Hepatocyte (in vitro differentiated cells): ENCODE measurements around the gene TPPP. TPM values are rescaled to one million over a fixed set of nuclear protein-coding genes. Genes with fewer than 3 reads are reported as not detected.
"Not testable (repeated sequence)": the region's sequence is repeated elsewhere in the genome, so short reads cannot be mapped to it uniquely, and the experiment has no call there.

Experiments
- DNase-seq: peaks from one replicate; pipeline ENCODE4 v3.0.0-alpha.2; 2016; ENCODE audit warnings: low spot score
- H2AFZ ChIP-seq: fragments of 200-600 bp; sonication (generic); 2 replicates; pipeline ENCODE4 v1.6.0; 2016; ENCODE audit warnings: antibody characterized with exemption, mild to moderate bottlenecking
- H3K27ac ChIP-seq: fragments of 200-600 bp; sonication (generic); 2 replicates; pipeline ENCODE4 v1.5.1; 2016; ENCODE audit warnings: mild to moderate bottlenecking
- H3K27me3 ChIP-seq: fragments of 200-600 bp; sonication (generic); 2 replicates; pipeline ENCODE4 v1.6.1; 2016
- H3K36me3 ChIP-seq: fragments of 200-600 bp; sonication (generic); replicated peaks from 2 replicates; pipeline ENCODE4 v1.5.1; 2016; ENCODE audit warnings: low read depth; ENCODE audit not compliant: insufficient read depth
- H3K4me1 ChIP-seq: fragments of 200-600 bp; sonication (generic); 2 replicates; pipeline ENCODE4 v1.5.1; 2016; ENCODE audit warnings: mild to moderate bottlenecking, moderate library complexity; ENCODE audit not compliant: insufficient read depth
- H3K4me2 ChIP-seq: fragments of 200-600 bp; sonication (generic); 2 replicates; pipeline ENCODE4 v1.6.0; 2016
- H3K4me3 ChIP-seq: fragments of 200-600 bp; sonication (generic); 2 replicates; pipeline ENCODE4 v1.5.1; 2016; ENCODE audit warnings: mild to moderate bottlenecking
- H3K79me2 ChIP-seq: fragments of 200-600 bp; sonication (generic); 2 replicates; pipeline ENCODE4 v1.6.0; 2017; ENCODE audit warnings: mild to moderate bottlenecking
- H3K9me2 ChIP-seq: fragments of 200-600 bp; sonication (generic); replicated peaks from 2 replicates; pipeline ENCODE4 v1.6.0; 2017; ENCODE audit warnings: mild to moderate bottlenecking; ENCODE audit not compliant: insufficient read depth
- H3K9me3 ChIP-seq: fragments of 200-600 bp; sonication (generic); 2 replicates; pipeline ENCODE4 v1.5.1; 2016; ENCODE audit warnings: low read depth, mild to moderate bottlenecking
- H4K20me1 ChIP-seq: fragments of 200-600 bp; sonication (generic); 2 replicates; pipeline ENCODE4 v1.6.0; 2016; ENCODE audit warnings: mild to moderate bottlenecking; ENCODE audit not compliant: insufficient read depth, poor library complexity, severe bottlenecking
- WGBS: methylation state at CpG from one replicate; pipeline ENCODE4 v1.1.6; 2016; ENCODE audit warnings: low lambda C conversion rate; ENCODE audit errors: missing lambda C conversion rate; 5-methylcytosine and 5-hydroxymethylcytosine counted together
- polyA plus RNA-seq: library from polyadenylated mRNA; unstranded; fragments of >200 nt; fragmentation: Nextera tagmentation; extraction: Ambion mirVana; gene quantifications from 2 replicates; pipeline ENCODE4 v1.2.1, GENCODE V29; 2016
- total RNA-seq: library from RNA; depleted of rRNA; stranded (reverse); fragments of >200 nt; gene quantifications from 2 replicates; pipeline ENCODE4 v1.2.3, GENCODE V29; 2014

The TPPP gene
- total and polyA plus RNA-seq, 2 experiments from 2014 or later, result 2.0 to 4.3 TPM

- not testable (repeated sequence) for H3K4me2 ChIP-seq, H4K20me1 ChIP-seq, H3K36me3 ChIP-seq, H3K4me1 ChIP-seq, H3K9me3 ChIP-seq, DNase-seq, H3K79me2 ChIP-seq, H3K27ac ChIP-seq, H2AFZ ChIP-seq, H3K9me2 ChIP-seq, H3K4me3 ChIP-seq, H3K27me3 ChIP-seq
- 91% methylated on average over 14 of the region's 17 CpGs for WGBS
These were observed 11.6 kb downstream of the TPPP start for GRCh38 chr5:681317-682191.

DNA sequence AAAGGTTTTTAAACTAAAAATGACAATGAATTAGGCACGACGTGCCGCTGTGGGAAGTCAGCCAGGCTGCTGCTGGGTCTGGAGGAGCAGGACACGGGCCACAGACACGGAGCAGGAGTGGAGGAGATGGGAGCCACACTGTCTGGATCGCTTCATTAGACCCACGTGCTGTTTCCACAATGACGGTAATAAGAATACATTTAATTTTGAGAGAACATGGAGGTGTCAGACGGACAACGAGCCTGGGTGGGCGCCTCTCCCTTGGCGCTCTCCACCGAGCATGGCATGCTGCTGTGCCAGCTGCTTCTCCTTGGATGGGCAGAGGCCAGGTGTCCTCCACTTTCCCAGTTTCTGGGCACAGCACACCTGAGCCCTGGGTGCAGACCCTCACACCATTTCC lies 12.3 kb downstream of the TPPP start:
- not testable (repeated sequence) for H2AFZ ChIP-seq, H3K27ac ChIP-seq, DNase-seq, H3K36me3 ChIP-seq, H4K20me1 ChIP-seq, H3K79me2 ChIP-seq, H3K9me2 ChIP-seq, H3K4me3 ChIP-seq, H3K4me2 ChIP-seq, H3K4me1 ChIP-seq, H3K9me3 ChIP-seq, H3K27me3 ChIP-seq
- WGBS, result 93% methylated on average over 13 of the region's 13 CpGs

DNA sequence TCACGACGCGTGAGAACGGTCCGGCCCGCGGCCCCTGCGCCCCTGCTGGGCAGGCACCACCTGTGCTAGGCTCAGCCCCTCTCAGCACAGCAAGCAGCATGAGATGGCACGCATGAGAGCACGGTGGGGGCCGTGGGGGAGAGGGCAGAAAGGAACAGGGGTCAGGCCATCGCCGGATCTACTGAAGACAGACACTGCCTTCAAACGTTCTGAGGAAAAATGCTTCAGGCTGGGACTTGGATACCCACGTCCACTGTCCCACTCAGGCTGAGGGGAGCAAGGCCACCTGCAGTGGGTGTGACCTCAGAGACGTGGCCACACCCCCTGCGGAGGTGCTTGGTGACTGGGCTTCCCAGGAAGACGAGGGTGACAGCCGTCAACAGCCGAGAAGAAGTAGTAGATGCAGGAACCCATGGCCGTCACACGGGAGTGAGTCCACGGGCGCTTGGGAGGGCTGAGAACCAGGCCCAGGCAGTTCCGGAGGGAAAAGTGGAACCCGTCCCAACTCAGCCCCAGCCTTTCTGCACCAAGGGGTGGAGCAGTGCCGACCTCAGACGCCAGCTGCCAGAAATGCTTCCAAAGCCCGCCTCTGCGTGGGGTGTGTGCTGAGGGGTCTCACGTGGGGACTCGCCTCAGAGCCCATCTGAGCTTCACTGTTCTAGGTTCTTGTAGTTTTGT lies 12.9 kb downstream of the TPPP start:
- not testable (repeated sequence) for H3K4me2 ChIP-seq, H3K79me2 ChIP-seq, H3K9me2 ChIP-seq, H3K9me3 ChIP-seq, DNase-seq, H2AFZ ChIP-seq, H4K20me1 ChIP-seq, H3K27me3 ChIP-seq, H3K4me3 ChIP-seq, H3K4me1 ChIP-seq, H3K36me3 ChIP-seq, H3K27ac ChIP-seq
- 76% methylated on average over 4 of the region's 32 CpGs for WGBS

GRCh38 chr5:679166-679895 lies 13.8 kb downstream of the TPPP start:
- H2AFZ ChIP-seq, H3K9me3 ChIP-seq: not testable (repeated sequence)
- 77% methylated on average over 13 of the region's 17 CpGs for WGBS

DNA sequence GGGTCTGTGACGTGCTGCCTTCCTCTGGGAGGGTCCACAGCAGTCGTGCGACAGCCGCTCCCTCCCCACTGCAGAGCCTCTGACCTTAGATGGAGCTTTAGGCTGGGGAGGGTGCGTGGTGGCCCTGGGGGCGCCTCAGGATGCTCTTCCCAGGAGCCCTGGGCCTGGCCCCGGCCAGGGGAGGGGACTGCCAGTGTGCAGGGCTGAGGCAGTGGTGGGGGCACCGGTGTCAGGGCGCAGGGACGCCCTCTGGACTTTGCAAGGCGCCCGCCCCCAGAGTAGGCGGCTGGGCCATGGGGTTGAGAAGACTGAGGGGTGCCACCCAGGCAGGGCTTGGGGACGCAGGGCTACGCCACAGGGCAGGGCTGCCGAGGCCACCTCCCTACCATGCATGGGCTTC lies 14.6 kb downstream of the TPPP start:
- not testable (repeated sequence) for H3K27me3 ChIP-seq, H4K20me1 ChIP-seq, H3K36me3 ChIP-seq, H3K79me2 ChIP-seq, H2AFZ ChIP-seq, H3K9me2 ChIP-seq, H3K9me3 ChIP-seq, H3K27ac ChIP-seq, H3K4me2 ChIP-seq, H3K4me1 ChIP-seq, DNase-seq, H3K4me3 ChIP-seq
- 83% methylated on average over 14 of the region's 16 CpGs for WGBS

More at GRCh38 chr5:679166-679895, 13.8 kb downstream of the TPPP start:
- H3K79me2 ChIP-seq, DNase-seq, H3K4me2 ChIP-seq, H3K27ac ChIP-seq, H4K20me1 ChIP-seq, H3K4me3 ChIP-seq, H3K4me1 ChIP-seq, H3K27me3 ChIP-seq, H3K36me3 ChIP-seq, H3K9me2 ChIP-seq: not testable (repeated sequence)
